GM12891 (cell line): ENCODE data around the gene WNT8B.

ENCODE experiments used
- POLR2A ChIP-seq: IDR thresholded peaks from 2 replicates; pipeline ENCODE4 v1.6.1; 2011; ENCODE audit warnings: low read depth, low read length, control low read depth
- POLR2AphosphoS5 ChIP-seq: IDR thresholded peaks from 2 replicates; pipeline ENCODE4 v1.6.1; 2011; ENCODE audit warnings: low read depth, low read length, control low read depth
- SPI1 ChIP-seq: IDR thresholded peaks from 2 replicates; pipeline ENCODE4 v1.6.1; 2011; ENCODE audit warnings: low read depth, low read length, control low read depth
- TAF1 ChIP-seq: IDR thresholded peaks from 2 replicates; pipeline ENCODE4 v1.6.1; 2011; ENCODE audit warnings: low read depth, low read length, control low read depth

- TF ChIP-seq POLR2AphosphoS5 (no peak), SPI1 (no peak), TAF1 (no peak), POLR2A (no peak)
Observed at GRCh38 chr10:100509241-100509840, 46.5 kb downstream of the WNT8B start.
